Activated naive CD8-positive, alpha-beta T cell (primary cell): Measurements from ENCODE around the gene SMARCC2.

Experiments
- H3K27ac Mint-ChIP-seq: one replicate; pipeline ENCODE4 v1.8.0; 2021; ENCODE audit warnings: mixed read lengths
- H3K27me3 Mint-ChIP-seq: one replicate; pipeline ENCODE4 v1.8.0; 2021; ENCODE audit warnings: mixed read lengths
- H3K36me3 Mint-ChIP-seq: one replicate; pipeline ENCODE4 v1.8.0; 2021; ENCODE audit warnings: mixed read lengths
- H3K4me1 Mint-ChIP-seq: one replicate; pipeline ENCODE4 v1.8.0; 2021; ENCODE audit warnings: low read depth, mixed read lengths
- H3K4me3 Mint-ChIP-seq: one replicate; pipeline ENCODE4 v1.8.0; 2021; ENCODE audit warnings: mild to moderate bottlenecking, mixed read lengths
- H3K9me3 Mint-ChIP-seq: one replicate; pipeline ENCODE4 v1.8.0; 2021; ENCODE audit warnings: low read depth, mixed read lengths

SMARCC2 gene

DNA sequence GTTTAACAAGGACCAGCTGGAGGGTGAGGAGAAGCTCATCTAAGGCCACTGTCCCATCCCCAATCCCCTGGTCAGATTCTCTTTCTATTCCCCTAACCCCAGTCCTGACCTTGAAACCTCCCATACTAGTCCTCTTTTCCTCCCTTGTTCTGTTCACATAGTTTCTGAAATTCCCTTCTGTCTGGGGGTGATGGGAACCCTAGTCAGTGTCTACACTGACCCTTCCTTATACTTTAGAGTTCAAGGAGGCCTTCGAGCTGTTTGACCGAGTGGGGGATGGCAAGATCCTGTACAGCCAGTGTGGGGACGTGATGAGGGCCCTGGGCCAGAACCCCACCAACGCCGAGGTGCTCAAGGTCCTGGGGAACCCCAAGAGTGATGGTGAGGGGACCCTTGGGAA, 34.5 kb downstream of the SMARCC2 start:
- no peaks in the 10 kb centered on the region for H3K9me3 Mint-ChIP-seq
- no peak overlapping the region for H3K4me3 Mint-ChIP-seq
- no peaks in the 10 kb centered on the region for H3K27me3 Mint-ChIP-seq
- H3K27ac Mint-ChIP-seq, result peak overlapping the region; percentile 66
- peaks cover 7% of the 10 kb centered on the region for H3K36me3 Mint-ChIP-seq
- H3K4me1 Mint-ChIP-seq, result peaks cover 44% of the 10 kb centered on the region

DNA sequence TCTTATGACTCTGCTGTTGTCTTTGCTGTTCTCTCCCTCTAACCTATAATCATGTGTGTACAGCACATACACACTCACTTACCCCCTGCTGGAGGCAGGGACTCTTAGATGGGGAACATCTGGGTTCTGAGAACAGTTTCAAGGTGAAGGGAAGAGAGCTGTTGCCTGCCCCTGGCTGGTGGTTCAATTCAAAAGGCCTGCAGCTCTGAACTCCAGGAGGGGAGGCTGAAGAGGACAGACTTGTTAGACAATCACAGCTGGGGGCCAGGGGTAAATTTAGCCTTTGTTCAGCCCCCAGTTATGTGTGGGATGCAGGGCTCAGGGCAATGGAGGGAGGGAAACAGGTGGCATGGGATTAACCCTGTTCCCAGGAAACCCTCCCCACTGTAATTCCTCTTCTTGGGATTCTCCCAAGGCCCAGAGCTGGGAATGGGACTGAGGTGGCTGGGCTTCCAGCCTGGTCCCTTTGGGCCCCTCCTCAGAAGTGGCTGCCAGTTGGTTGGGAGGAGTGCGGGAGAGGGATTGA, 35.0 kb downstream of the SMARCC2 start:
- Mint-ChIP-seq H3K36me3 (peaks cover 4% of the 10 kb centered on the region), H3K4me3 (no peak overlapping the region), H3K9me3 (no peaks in the 10 kb centered on the region), H3K27ac (no peak overlapping the region), H3K27me3 (no peaks in the 10 kb centered on the region), H3K4me1 (peaks cover 39% of the 10 kb centered on the region)

DNA sequence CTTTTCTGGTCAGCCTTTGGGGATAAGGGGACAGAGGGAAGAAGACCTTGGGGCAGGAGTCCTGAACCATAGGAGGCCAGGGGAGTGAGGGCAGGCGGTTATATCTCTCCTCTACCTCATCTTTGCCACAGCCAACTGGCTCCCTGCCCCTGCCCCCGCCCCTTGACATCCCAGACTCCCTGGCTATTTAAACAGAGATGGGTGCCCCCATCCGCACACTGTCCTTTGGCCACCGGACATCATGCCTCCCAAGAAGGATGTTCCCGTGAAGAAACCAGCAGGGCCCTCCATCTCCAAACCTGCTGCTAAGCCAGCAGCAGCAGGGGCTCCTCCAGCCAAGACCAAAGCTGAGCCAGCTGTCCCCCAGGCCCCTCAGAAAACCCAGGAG, 35.6 kb downstream of the SMARCC2 start:
- Mint-ChIP-seq H3K36me3 (no peaks in the 10 kb centered on the region), H3K27me3 (no peaks in the 10 kb centered on the region), H3K9me3 (no peaks in the 10 kb centered on the region), H3K4me3 (peak overlapping the region; percentile 91), H3K4me1 (peaks cover 34% of the 10 kb centered on the region), H3K27ac (no peak overlapping the region)

DNA sequence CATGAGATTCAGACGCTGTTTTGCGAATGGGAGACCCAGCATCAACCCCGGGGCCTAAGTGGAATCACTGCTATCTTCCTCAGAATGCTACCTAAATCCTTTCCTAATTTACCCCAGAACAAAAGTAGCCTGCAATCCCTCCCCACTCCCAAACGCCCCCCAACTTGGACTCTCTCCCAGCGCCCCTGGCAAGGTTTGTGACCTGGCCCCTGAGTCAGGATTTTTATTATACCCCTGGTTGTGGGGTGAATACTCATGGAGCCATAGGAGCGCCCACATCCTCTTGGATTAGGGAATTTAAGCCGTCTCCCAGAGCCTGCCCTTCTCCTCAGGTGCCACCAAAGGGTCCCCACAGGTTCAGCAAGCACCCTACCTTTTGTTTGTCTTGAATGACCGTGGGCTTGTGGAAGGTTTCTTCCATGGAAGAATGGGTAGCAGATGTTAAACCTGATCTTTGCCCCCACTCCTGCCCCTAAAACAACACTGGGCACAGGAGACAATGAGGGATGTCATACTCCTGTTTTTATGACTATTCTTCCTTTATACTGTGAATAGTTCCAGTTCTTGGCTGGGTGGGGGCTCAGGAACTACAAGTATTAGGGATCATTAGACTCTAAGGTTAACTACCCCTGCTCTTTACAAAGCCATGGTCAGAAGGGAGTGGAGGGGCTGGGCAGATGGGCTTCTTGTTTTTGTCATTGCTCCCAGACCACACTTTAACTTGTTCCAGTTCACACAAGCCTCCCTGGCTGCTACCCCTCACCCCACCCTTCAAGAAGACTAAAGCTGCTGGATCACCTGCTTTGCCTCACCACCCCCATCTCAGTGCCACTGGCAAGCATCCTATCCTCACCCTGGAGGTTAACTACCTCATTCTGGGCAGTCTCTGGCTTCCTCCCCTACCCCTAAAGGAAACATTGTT, 36.3 kb downstream of the SMARCC2 start:
- Mint-ChIP-seq H3K27ac (peak overlapping the region; percentile 99), H3K4me3 (peak overlapping the region; percentile 91), H3K27me3 (no peaks in the 10 kb centered on the region), H3K4me1 (peaks cover 34% of the 10 kb centered on the region), H3K36me3 (no peaks in the 10 kb centered on the region), H3K9me3 (no peaks in the 10 kb centered on the region)

DNA sequence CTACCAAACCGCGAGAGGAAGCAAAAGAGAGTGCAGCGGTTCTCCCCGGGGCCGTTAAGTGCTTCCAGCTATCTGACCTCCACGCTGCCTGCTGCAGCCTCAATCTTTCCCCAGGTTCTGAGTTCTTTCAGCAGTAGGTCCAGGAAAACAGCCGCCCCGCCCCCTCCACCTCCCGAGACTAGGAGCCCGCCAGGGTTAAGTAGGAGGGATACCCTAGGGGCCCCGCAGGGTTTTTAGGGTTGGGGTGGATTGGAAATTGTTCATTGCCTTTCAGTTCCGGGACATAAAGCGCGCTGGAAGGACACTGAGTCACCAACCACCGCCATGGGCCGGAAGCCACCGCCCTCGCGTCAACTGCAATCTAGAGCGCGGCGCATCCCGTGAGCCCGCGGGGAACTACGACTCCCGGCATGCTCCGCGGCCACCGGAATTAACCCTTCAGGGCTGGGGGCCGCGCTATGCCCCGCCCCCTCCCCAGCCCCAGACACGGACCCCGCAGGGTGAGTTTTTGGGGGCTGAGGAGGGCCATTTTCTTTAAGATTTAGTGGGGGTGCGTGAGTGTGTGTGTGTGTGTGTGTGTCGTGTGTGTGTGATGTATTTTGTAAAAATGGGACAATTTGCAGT, 37.0 kb downstream of the SMARCC2 start, which contains the start of gene MYL6B:
Gene MYL6B (plus strand): TSS at position 456 of the 624 bp plus-strand sequence. CDS start 1,332 bp downstream, outside the sequence.
- Mint-ChIP-seq H3K4me1 (peaks cover 29% of the 10 kb centered on the region), H3K4me3 (peak within 1 kb of the TSS; percentile 91), H3K27me3 (no peaks in the 10 kb centered on the region), H3K9me3 (no peaks in the 10 kb centered on the region), H3K27ac (peak within 1 kb of the TSS; percentile 99), H3K36me3 (no peaks in the 10 kb centered on the region)

- peaks cover 30% of the 10 kb centered on the region for H3K4me1 Mint-ChIP-seq
- H3K27me3 Mint-ChIP-seq, result no peaks in the 10 kb centered on the region
- H3K36me3 Mint-ChIP-seq, result no peaks in the 10 kb centered on the region
- peak overlapping the region; percentile 91 for H3K4me3 Mint-ChIP-seq
- H3K9me3 Mint-ChIP-seq, result no peaks in the 10 kb centered on the region
- peak overlapping the region; percentile 99 for H3K27ac Mint-ChIP-seq
Measured at GRCh38 chr12:56151672-56152131, 37.6 kb downstream of the SMARCC2 start.

DNA sequence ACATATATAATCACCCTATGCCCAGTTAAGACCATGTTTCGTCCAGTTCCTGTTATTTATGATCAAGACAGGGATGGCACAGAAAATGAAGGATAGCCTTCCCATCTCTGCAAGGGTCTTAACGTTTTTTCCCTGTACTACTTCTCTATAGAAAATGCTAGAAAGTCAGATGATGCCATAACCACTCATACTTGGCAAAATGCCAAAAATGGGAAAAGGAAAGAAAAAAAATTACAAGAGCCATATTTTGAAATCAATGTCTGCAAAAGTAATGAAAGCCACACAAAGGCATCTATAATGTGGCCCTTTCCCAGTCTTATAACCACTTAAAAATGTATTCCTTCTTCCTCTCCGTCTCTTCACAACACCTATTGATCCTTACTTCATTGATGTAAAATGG, 38.7 kb downstream of the SMARCC2 start:
- peaks cover 30% of the 10 kb centered on the region for H3K4me1 Mint-ChIP-seq
- no peaks in the 10 kb centered on the region for H3K36me3 Mint-ChIP-seq
- no peaks in the 10 kb centered on the region for H3K9me3 Mint-ChIP-seq
- no peaks in the 10 kb centered on the region for H3K27me3 Mint-ChIP-seq
- peak overlapping the region; percentile 76 for H3K4me3 Mint-ChIP-seq
- H3K27ac Mint-ChIP-seq, result peak overlapping the region; percentile 99

GRCh38 chr12:56146492-56147460, 42.5 kb downstream of the SMARCC2 start:
- peaks cover 10% of the 10 kb centered on the region for H3K36me3 Mint-ChIP-seq
- no peaks in the 10 kb centered on the region for H3K27me3 Mint-ChIP-seq
- no peaks in the 10 kb centered on the region for H3K9me3 Mint-ChIP-seq
- H3K27ac Mint-ChIP-seq, result no peak overlapping the region
- H3K4me3 Mint-ChIP-seq, result no peak overlapping the region
- peaks cover 39% of the 10 kb centered on the region for H3K4me1 Mint-ChIP-seq

- H3K27ac Mint-ChIP-seq, result no peak overlapping the region
- peaks cover 34% of the 10 kb centered on the region for H3K4me1 Mint-ChIP-seq
- H3K36me3 Mint-ChIP-seq, result peaks cover 13% of the 10 kb centered on the region
- H3K9me3 Mint-ChIP-seq, result no peaks in the 10 kb centered on the region
- H3K27me3 Mint-ChIP-seq, result no peaks in the 10 kb centered on the region
- no peak overlapping the region for H3K4me3 Mint-ChIP-seq
Measured at GRCh38 chr12:56145217-56145616, 44.1 kb downstream of the SMARCC2 start.

GRCh38 chr12:56143870-56144269, 45.4 kb downstream of the SMARCC2 start:
- Mint-ChIP-seq H3K27me3 (no peaks in the 10 kb centered on the region), H3K27ac (peak overlapping the region; percentile 93), H3K4me3 (no peak overlapping the region), H3K36me3 (peaks cover 13% of the 10 kb centered on the region), H3K9me3 (no peaks in the 10 kb centered on the region), H3K4me1 (peaks cover 38% of the 10 kb centered on the region)

DNA sequence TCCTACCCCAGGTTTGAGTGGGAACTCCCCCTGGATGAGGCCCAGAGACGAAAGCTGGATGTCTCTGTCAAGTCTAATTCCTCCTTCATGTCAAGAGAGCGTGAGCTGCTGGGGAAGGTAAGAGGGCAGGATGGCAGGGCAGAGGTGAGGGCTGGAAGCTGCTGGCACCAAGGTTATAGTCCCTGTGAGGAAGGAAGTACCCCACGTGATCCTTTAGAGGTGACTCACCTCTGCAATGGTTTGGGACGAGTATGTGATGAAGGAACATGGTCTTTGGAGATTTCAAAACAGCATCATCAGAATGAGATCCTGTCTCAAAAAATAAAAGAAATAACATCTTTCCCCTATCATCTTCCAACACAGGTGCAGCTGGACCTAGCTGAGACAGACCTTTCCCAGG, 46.1 kb downstream of the SMARCC2 start:
- peaks cover 19% of the 10 kb centered on the region for H3K36me3 Mint-ChIP-seq
- H3K27ac Mint-ChIP-seq, result peak overlapping the region; percentile 93
- peak overlapping the region; percentile 25 for H3K4me3 Mint-ChIP-seq
- peaks cover 44% of the 10 kb centered on the region for H3K4me1 Mint-ChIP-seq
- H3K27me3 Mint-ChIP-seq, result no peaks in the 10 kb centered on the region
- H3K9me3 Mint-ChIP-seq, result no peaks in the 10 kb centered on the region

GRCh38 chr12:56141946-56142784, 47.1 kb downstream of the SMARCC2 start:
- peaks cover 23% of the 10 kb centered on the region for H3K36me3 Mint-ChIP-seq
- H3K27me3 Mint-ChIP-seq, result no peaks in the 10 kb centered on the region
- no peaks in the 10 kb centered on the region for H3K9me3 Mint-ChIP-seq
- peak overlapping the region; percentile 93 for H3K27ac Mint-ChIP-seq
- H3K4me1 Mint-ChIP-seq, result peaks cover 54% of the 10 kb centered on the region
- H3K4me3 Mint-ChIP-seq, result no peak overlapping the region

DNA sequence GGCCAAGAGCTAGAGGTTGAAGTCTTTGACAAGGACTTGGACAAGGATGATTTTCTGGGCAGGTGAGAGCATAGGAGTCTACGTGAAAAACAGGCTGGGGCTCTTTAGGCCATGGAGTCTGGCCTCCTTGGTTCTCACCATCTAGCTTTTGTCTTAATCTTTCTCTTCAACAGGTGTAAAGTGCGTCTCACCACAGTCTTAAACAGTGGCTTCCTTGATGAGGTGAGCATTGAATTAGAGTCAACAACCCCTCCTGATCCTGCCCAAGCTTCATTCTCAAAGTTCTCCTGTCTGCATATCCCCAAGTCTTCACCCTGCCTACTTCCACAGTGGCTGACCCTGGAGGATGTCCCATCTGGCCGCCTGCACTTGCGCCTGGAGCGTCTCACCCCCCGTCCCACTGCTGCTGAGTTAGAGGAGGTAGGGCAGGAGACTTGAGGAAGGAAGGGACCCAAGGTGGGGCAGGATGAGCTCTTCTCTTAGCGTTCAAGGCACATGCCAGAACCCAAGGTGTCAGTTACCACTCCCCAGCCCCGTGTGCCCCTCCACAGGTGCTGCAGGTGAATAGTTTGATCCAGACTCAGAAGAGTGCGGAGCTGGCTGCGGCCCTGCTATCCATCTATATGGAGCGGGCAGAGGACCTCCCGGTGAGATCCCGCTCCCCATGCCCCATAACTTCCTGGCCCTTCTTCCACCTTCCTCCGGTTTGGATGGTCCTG, 51.3 kb downstream of the SMARCC2 start:
- no peaks in the 10 kb centered on the region for H3K27me3 Mint-ChIP-seq
- H3K36me3 Mint-ChIP-seq, result peaks cover 25% of the 10 kb centered on the region
- H3K9me3 Mint-ChIP-seq, result no peaks in the 10 kb centered on the region
- H3K4me1 Mint-ChIP-seq, result peaks cover 67% of the 10 kb centered on the region
- H3K27ac Mint-ChIP-seq, result peak overlapping the region; percentile 81
- H3K4me3 Mint-ChIP-seq, result peak overlapping the region; percentile 58
